SK-N-SH (cell line): Measurements from ENCODE around the gene TMIE. TPM values are rescaled to one million over a fixed set of nuclear protein-coding genes. Genes with fewer than 3 reads are reported as not detected.

ENCODE experiments used
- CTCF ChIA-PET: fragments of 300-600, 350-600 bp; formaldehyde crosslinking; extraction: SDS; loops from one replicate; lab custom pipeline; 2021; lab: Yijun Ruan, JAX
- POLR2A ChIA-PET: fragments of 350-600 bp; sonication (Branson Sonifier 250); formaldehyde crosslinking; extraction: SDS; loops from one replicate; lab custom pipeline; 2020; ENCODE audit warnings: antibody characterized with exemption, inconsistent platforms; lab: Yijun Ruan, JAX
- DNase-seq: peaks from one replicate; pipeline ENCODE4 v3.0.0; 2012
- H2AFZ ChIP-seq: fragments of 200-600 bp; sonication (generic); 2 replicates; pipeline ENCODE4 v1.8.1; 2016; ENCODE audit warnings: antibody characterized with exemption, mild to moderate bottlenecking, low read depth
- H3F3A ChIP-seq: fragments of 200-600 bp; sonication (generic); replicated peaks from 2 replicates; pipeline ENCODE3; 2016; ENCODE audit warnings: antibody characterized with exemption, mild to moderate bottlenecking; ENCODE audit not compliant: insufficient read depth
- H3K27ac ChIP-seq, 2 experiments: fragments of 200-500 bp in 1 of 2; fragments of 200-600 bp in 1 of 2; sonication (Bioruptor generic) in 1 of 2; sonication (generic), shearing (Covaris generic) in 1 of 2; 2 replicates each; pipeline versions ENCODE4 v1.5.1 to v1.6.1; 2014 to 2016; ENCODE audit warnings: low read depth in 2 of 2, inconsistent platforms in 1 of 2, low read length in 1 of 2, mild to moderate bottlenecking in 1 of 2, mixed read lengths in 1 of 2
- H3K27me3 ChIP-seq: fragments of 200-600 bp; sonication (generic), shearing (Covaris generic); 2 replicates; pipeline ENCODE4 v1.6.1; 2016; ENCODE audit warnings: mixed run types; ENCODE audit not compliant: insufficient read depth
- H3K36me3 ChIP-seq, 2 experiments: fragments of 200-500 bp in 1 of 2; fragments of 200-600 bp in 1 of 2; sonication (Bioruptor generic) in 1 of 2; sonication (generic) in 1 of 2; replicated peaks in 1 of 2; 2 replicates each; pipeline versions ENCODE3 to v1.5.1; 2014 to 2016; ENCODE audit warnings: low read length in 1 of 2, mild to moderate bottlenecking in 1 of 2; ENCODE audit not compliant: insufficient read depth in 2 of 2, control insufficient read depth in 1 of 2
- H3K4me1 ChIP-seq, 2 experiments: fragments of 200-500 bp in 1 of 2; fragments of 200-600 bp in 1 of 2; sonication (Bioruptor generic) in 1 of 2; sonication (generic), shearing (Covaris generic) in 1 of 2; 2 replicates each; pipeline versions ENCODE4 v1.5.1 to v1.6.1; 2014 to 2016; ENCODE audit warnings: low read depth in 1 of 2, low read length in 1 of 2, mixed run types in 1 of 2; ENCODE audit not compliant: insufficient read depth in 2 of 2, control insufficient read depth in 1 of 2
- H3K4me2 ChIP-seq: fragments of 200-600 bp; sonication (generic), shearing (Covaris generic); 2 replicates; pipeline ENCODE4 v1.6.1; 2017; ENCODE audit warnings: mixed run types
- H3K4me3 ChIP-seq, 2 experiments: fragments of 200-500 bp in 1 of 2; fragments of 200-600 bp in 1 of 2; sonication (Bioruptor generic) in 1 of 2; sonication (generic), shearing (Covaris generic) in 1 of 2; 2 replicates each; pipeline versions ENCODE4 v1.5.1 to v1.8.1; 2014 to 2016; ENCODE audit warnings: low read depth in 2 of 2, inconsistent platforms in 1 of 2, low read length in 1 of 2, mild to moderate bottlenecking in 1 of 2, mixed read lengths in 1 of 2, moderate library complexity in 1 of 2
- H3K79me2 ChIP-seq: fragments of 200-600 bp; sonication (generic); 2 replicates; pipeline ENCODE4 v1.8.1; 2017; ENCODE audit warnings: mild to moderate bottlenecking; ENCODE audit not compliant: insufficient read depth
- H3K9ac ChIP-seq: fragments of 200-600 bp; sonication (generic); 2 replicates; pipeline ENCODE4 v1.6.1; 2017; ENCODE audit warnings: mixed run types
- H3K9me2 ChIP-seq: fragments of 200-600 bp; sonication (generic); 2 replicates; pipeline ENCODE4 v1.6.1; 2017; ENCODE audit warnings: mixed run types
- H3K9me3 ChIP-seq: fragments of 200-600 bp; sonication (generic); 2 replicates; pipeline ENCODE4 v1.6.1; 2017; ENCODE audit warnings: mixed run types, mild to moderate bottlenecking, moderate library complexity
- H4K20me1 ChIP-seq: fragments of 200-600 bp; sonication (generic); 2 replicates; pipeline ENCODE4 v1.6.1; 2017; ENCODE audit warnings: mild to moderate bottlenecking, mixed run types; ENCODE audit not compliant: insufficient read depth
- CHD2 ChIP-seq: fragments of 150-350 bp; IDR thresholded peaks from 2 replicates; pipeline ENCODE4 v1.6.1; 2018; ENCODE audit warnings: low read length; ENCODE audit not compliant: partially characterized antibody
- EP300 ChIP-seq, 2 experiments: IDR thresholded peaks; 2 replicates each; pipeline versions ENCODE4 v1.4.0 to v1.6.1; 2012; ENCODE audit warnings: borderline replicate concordance in 1 of 2, low read depth in 1 of 2, low read length in 1 of 2
- EZH2phosphoT487 ChIP-seq: fragments of 200-600 bp; sonication (generic); IDR thresholded peaks from 2 replicates; pipeline ENCODE4 v1.6.1; 2017; ENCODE audit warnings: low read depth, mixed run types, mild to moderate bottlenecking, antibody characterized with exemption, moderate library complexity, borderline replicate concordance
- FOXM1 ChIP-seq: IDR thresholded peaks from 2 replicates; pipeline ENCODE4 v1.4.0; 2012; ENCODE audit warnings: low read depth, mild to moderate bottlenecking
- JUND ChIP-seq: IDR thresholded peaks from 2 replicates; pipeline ENCODE4 v1.4.0; 2012
- MEF2A ChIP-seq: IDR thresholded peaks from 2 replicates; pipeline ENCODE4 v1.4.0; 2012; ENCODE audit warnings: low read depth, borderline replicate concordance
- MXI1 ChIP-seq: IDR thresholded peaks from 2 replicates; pipeline ENCODE4 v1.6.1; 2012; ENCODE audit warnings: mild to moderate bottlenecking, low read depth, low read length, improper control_type of control experiment
- NRF1 ChIP-seq: IDR thresholded peaks from 2 replicates; pipeline ENCODE4 v1.6.1; 2012; ENCODE audit warnings: low read depth, mild to moderate bottlenecking, low read length
- RCOR1 ChIP-seq: fragments of 150-350 bp; IDR thresholded peaks from 2 replicates; pipeline ENCODE4 v1.6.1; 2017; ENCODE audit warnings: antibody characterized with exemption, low read length
- TCF12 ChIP-seq: IDR thresholded peaks from 2 replicates; pipeline ENCODE4 v1.4.0; 2012
- TEAD4 ChIP-seq: IDR thresholded peaks from 2 replicates; pipeline ENCODE4 v1.4.0; 2012; ENCODE audit warnings: mild to moderate bottlenecking, borderline replicate concordance; ENCODE audit not compliant: insufficient read depth
- USF1 ChIP-seq: IDR thresholded peaks from 2 replicates; pipeline ENCODE4 v1.4.0; 2012; ENCODE audit warnings: low read depth, borderline replicate concordance
- YY1 ChIP-seq: IDR thresholded peaks from 2 replicates; pipeline ENCODE4 v1.4.0; 2012; ENCODE audit warnings: low read depth, mild to moderate bottlenecking
- ZBTB33 ChIP-seq: IDR thresholded peaks from 2 replicates; pipeline ENCODE4 v1.4.0; 2012; ENCODE audit warnings: low read depth, borderline replicate concordance
- WGBS: methylation state at CpG from one replicate; pipeline ENCODE4 v1.1.6; 2017; ENCODE audit warnings: low lambda C conversion rate; 5-methylcytosine and 5-hydroxymethylcytosine counted together
- polyA plus RNA-seq, 3 experiments: library from polyadenylated mRNA; depleted of rRNA; stranded (reverse); fragments of >200 nt; gene quantifications; 2 replicates each; pipeline ENCODE4 v1.2.3, GENCODE V29; 2012
- TF ChIP-seq, protein P1 (sequence below): fragments of 200-600 bp; sonication (generic); IDR thresholded peaks from 2 replicates; pipeline ENCODE4 v1.6.1; 2017; ENCODE audit warnings: antibody characterized with exemption, mild to moderate bottlenecking, moderate library complexity
- TF ChIP-seq, protein P2 (sequence below): IDR thresholded peaks from 2 replicates; pipeline ENCODE4 v1.4.0; 2012; ENCODE audit warnings: low read depth
- TF ChIP-seq, protein P3 (sequence below): fragments of 150-350 bp; IDR thresholded peaks from 2 replicates; pipeline ENCODE4 v1.6.1; 2017; ENCODE audit warnings: antibody characterized with exemption, low read length, low read depth, borderline replicate concordance

TMIE gene
- polyA plus RNA-seq, 1 of the 3 experiments (the other 2 are of a cell fraction) = 0.03 TPM

- peaks cover 0 to 7% of the 10 kb centered on the region in 2 experiments; a peak in 2 of 4 replicates for H3K4me1 ChIP-seq
- no peaks in the 10 kb centered on the region for H3K36me3 ChIP-seq
- no peak overlapping the region for H3K4me2 ChIP-seq
- H3K27me3 ChIP-seq = no peaks in the 10 kb centered on the region
- POLR2A ChIA-PET = no interaction called here
- no peaks in the 10 kb centered on the region for H3K9me3 ChIP-seq
- no peak overlapping the region for H3K4me3 ChIP-seq
- no peak overlapping the region for H3K9ac ChIP-seq
- H3K27ac ChIP-seq = no peak overlapping the region
- no peaks in the 10 kb centered on the region for H3K79me2 ChIP-seq
- CTCF ChIA-PET = interaction anchor here (0.6 to 1.1 kb wide), 3 partner anchors 104 to 236 kb away, joined by 3 read pairs; no protein-coding TSS in a partner anchor
- no peak for TF ChIP-seq EZH2phosphoT487
- no peak for TF ChIP-seq YY1
- no peak for TF ChIP-seq RCOR1
- TF ChIP-seq NRF1 = no peak
- no peak for TF ChIP-seq EP300 (IDR thresholded peaks at IDR 0.05; ENCODE audit: borderline replicate concordance in 1 of 2, low read depth in 1 of 2, low read length in 1 of 2)
- no peak for TF ChIP-seq MXI1
- TF ChIP-seq TCF12 = no peak
- TF ChIP-seq FOXM1 = no peak
- no peak for TF ChIP-seq CHD2
- TF ChIP-seq, protein P1, sequence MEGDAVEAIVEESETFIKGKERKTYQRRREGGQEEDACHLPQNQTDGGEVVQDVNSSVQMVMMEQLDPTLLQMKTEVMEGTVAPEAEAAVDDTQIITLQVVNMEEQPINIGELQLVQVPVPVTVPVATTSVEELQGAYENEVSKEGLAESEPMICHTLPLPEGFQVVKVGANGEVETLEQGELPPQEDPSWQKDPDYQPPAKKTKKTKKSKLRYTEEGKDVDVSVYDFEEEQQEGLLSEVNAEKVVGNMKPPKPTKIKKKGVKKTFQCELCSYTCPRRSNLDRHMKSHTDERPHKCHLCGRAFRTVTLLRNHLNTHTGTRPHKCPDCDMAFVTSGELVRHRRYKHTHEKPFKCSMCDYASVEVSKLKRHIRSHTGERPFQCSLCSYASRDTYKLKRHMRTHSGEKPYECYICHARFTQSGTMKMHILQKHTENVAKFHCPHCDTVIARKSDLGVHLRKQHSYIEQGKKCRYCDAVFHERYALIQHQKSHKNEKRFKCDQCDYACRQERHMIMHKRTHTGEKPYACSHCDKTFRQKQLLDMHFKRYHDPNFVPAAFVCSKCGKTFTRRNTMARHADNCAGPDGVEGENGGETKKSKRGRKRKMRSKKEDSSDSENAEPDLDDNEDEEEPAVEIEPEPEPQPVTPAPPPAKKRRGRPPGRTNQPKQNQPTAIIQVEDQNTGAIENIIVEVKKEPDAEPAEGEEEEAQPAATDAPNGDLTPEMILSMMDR = no peak
- no peak for TF ChIP-seq JUND
- no peak for TF ChIP-seq USF1
- no peak for TF ChIP-seq MEF2A
- TF ChIP-seq, protein P2, sequence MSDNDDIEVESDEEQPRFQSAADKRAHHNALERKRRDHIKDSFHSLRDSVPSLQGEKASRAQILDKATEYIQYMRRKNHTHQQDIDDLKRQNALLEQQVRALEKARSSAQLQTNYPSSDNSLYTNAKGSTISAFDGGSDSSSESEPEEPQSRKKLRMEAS = no peak
- TF ChIP-seq TEAD4 = no peak
- H3F3A ChIP-seq = no peaks in the 10 kb centered on the region
- no peak overlapping the region for H2AFZ ChIP-seq
- DNase-seq = no peak
- no peaks in the 10 kb centered on the region for H4K20me1 ChIP-seq
- WGBS = 55% methylated on average over 4 of the region's 4 CpGs
- H3K9me2 ChIP-seq = no peaks in the 10 kb centered on the region
These were observed 23.2 kb downstream of the TMIE start for GRCh38 chr3:46724424-46724823.

GRCh38 chr3:46725621-46726314 lies 24.6 kb downstream of the TMIE start:
- H3K4me2 ChIP-seq = 0 out of 2 replicates have a peak overlapping the region, but pooled peaks have one; percentile 50
- no peaks in the 10 kb centered on the region for H3K36me3 ChIP-seq
- 49% methylated on average over 6 of the region's 6 CpGs for WGBS

More at GRCh38 chr3:46725621-46726314, 24.6 kb downstream of the TMIE start:
- Histone ChIP-seq H3K9me2 (no peaks in the 10 kb centered on the region), H3K9me3 (no peaks in the 10 kb centered on the region), H4K20me1 (no peaks in the 10 kb centered on the region), H3K79me2 (no peaks in the 10 kb centered on the region), H3K9ac (no peak overlapping the region), H3K27me3 (no peaks in the 10 kb centered on the region), H3K4me3 (no peak overlapping the region), H3F3A (no peaks in the 10 kb centered on the region), H3K4me1 (peaks cover 0 to 7% of the 10 kb centered on the region in 2 experiments; a peak in 3 of 4 replicates), H3K27ac (no peak overlapping the region), H2AFZ (peak overlapping the region; percentile 35; the same call in 1 of the 2 replicates)
- POLR2A ChIA-PET = no interaction called here
- DNase-seq = no peak
- TF ChIP-seq, protein P3, sequence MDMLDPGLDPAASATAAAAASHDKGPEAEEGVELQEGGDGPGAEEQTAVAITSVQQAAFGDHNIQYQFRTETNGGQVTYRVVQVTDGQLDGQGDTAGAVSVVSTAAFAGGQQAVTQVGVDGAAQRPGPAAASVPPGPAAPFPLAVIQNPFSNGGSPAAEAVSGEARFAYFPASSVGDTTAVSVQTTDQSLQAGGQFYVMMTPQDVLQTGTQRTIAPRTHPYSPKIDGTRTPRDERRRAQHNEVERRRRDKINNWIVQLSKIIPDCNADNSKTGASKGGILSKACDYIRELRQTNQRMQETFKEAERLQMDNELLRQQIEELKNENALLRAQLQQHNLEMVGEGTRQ = no peak
- TF ChIP-seq NRF1 (no peak), ZBTB33 (no peak)
- CTCF ChIA-PET = interaction anchor here (1.1 to 1.3 kb wide), 2 partner anchors 20 to 184 kb away, joined by 4 read pairs; no protein-coding TSS in a partner anchor
